ENCODE results near the gene DMRTC2. TPM values are rescaled to one million over a fixed set of nuclear protein-coding genes. Genes with fewer than 3 reads are reported as not detected.

The DMRTC2 gene
- total RNA-seq, 1 donor from 2014 or later = not detected

- Mint-ChIP-seq H3K27me3 (ENCODE audit: unreplicated experiment) (peaks cover 11% of the 10 kb centered on the region), H3K27ac (ENCODE audit: unreplicated experiment) (no peak overlapping the region), H3K4me1 (ENCODE audit: low read depth, unreplicated experiment) (peaks cover 12% of the 10 kb centered on the region), H3K36me3 (ENCODE audit: unreplicated experiment) (no peaks in the 10 kb centered on the region), H3K9me3 (ENCODE audit: unreplicated experiment) (no peaks in the 10 kb centered on the region), H3K4me3 (ENCODE audit: unreplicated experiment) (no peak overlapping the region)
- DNase-seq = no peak
- no peak for TF ChIP-seq CTCF (IDR thresholded peaks at IDR 0.05; ENCODE audit: partially characterized antibody, unreplicated experiment)
Observed at GRCh38 chr19:41850381-41850780, 5.5 kb downstream of the DMRTC2 start.

DNA sequence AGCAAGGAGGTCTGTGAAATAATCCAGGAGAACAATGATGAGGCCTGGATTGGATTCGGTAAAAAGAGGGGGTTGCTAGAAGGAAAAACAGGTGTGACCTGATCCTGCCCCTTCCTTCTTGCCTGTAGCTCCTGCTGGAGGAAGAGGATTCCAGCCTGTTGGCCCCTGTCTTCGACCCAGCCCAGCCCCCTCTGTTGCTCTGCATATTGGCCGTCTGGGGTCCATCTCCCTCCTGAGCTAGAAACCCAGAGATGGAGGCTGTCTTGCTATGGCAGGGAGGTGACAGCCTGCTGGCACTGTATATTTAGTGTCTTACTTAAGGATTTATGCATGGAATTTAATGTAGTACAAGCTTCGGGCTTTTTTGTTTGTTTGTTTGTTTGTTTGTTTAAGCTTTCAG lies 6.6 kb downstream of the DMRTC2 start:
- H3K27me3 Mint-ChIP-seq (ENCODE audit: unreplicated experiment) = peaks cover 7% of the 10 kb centered on the region
- no peaks in the 10 kb centered on the region for H3K9me3 Mint-ChIP-seq (ENCODE audit: unreplicated experiment)
- DNase-seq = no peak
- H3K36me3 Mint-ChIP-seq (ENCODE audit: unreplicated experiment) = no peaks in the 10 kb centered on the region
- H3K27ac Mint-ChIP-seq (ENCODE audit: unreplicated experiment) = no peak overlapping the region
- no peak overlapping the region for H3K4me3 Mint-ChIP-seq (ENCODE audit: unreplicated experiment)
- no peak for TF ChIP-seq CTCF (IDR thresholded peaks at IDR 0.05; ENCODE audit: partially characterized antibody, unreplicated experiment)
- H3K4me1 Mint-ChIP-seq (ENCODE audit: low read depth, unreplicated experiment) = peaks cover 12% of the 10 kb centered on the region

DNA sequence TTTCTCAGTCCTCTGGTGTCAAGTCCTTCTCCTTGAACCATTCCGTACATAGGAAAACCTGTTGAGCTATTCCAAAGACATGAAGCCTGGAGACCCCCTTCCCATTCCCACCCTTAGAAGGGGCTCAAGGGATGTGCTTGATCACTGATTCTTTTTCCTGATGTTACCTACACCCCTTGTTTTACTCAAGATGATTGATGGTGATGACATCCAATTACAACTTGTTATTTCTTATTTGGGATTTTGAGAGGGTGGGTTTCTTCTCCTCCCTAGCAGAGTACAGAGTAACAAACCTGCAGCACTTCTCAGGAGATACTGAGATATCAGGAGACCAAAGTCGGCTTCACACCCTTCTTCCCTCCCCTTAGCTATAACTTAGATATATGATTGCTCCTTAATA lies 8.5 kb downstream of the DMRTC2 start:
- Mint-ChIP-seq H3K9me3 (ENCODE audit: unreplicated experiment) (no peaks in the 10 kb centered on the region), H3K36me3 (ENCODE audit: unreplicated experiment) (no peaks in the 10 kb centered on the region), H3K27me3 (ENCODE audit: unreplicated experiment) (peaks cover 7% of the 10 kb centered on the region), H3K4me1 (ENCODE audit: low read depth, unreplicated experiment) (peaks cover 12% of the 10 kb centered on the region), H3K27ac (ENCODE audit: unreplicated experiment) (no peak overlapping the region), H3K4me3 (ENCODE audit: unreplicated experiment) (no peak overlapping the region)
- no peak for DNase-seq
- no peak for TF ChIP-seq CTCF (IDR thresholded peaks at IDR 0.05; ENCODE audit: partially characterized antibody, unreplicated experiment)

- H3K27ac Mint-ChIP-seq (ENCODE audit: unreplicated experiment) = no peak overlapping the region
- no peaks in the 10 kb centered on the region for H3K9me3 Mint-ChIP-seq (ENCODE audit: unreplicated experiment)
- DNase-seq = no peak
- H3K36me3 Mint-ChIP-seq (ENCODE audit: unreplicated experiment) = no peaks in the 10 kb centered on the region
- H3K4me1 Mint-ChIP-seq (ENCODE audit: low read depth, unreplicated experiment) = peaks cover 12% of the 10 kb centered on the region
- H3K4me3 Mint-ChIP-seq (ENCODE audit: unreplicated experiment) = no peak overlapping the region
- peaks cover 7% of the 10 kb centered on the region for H3K27me3 Mint-ChIP-seq (ENCODE audit: unreplicated experiment)
- no peak for TF ChIP-seq CTCF (IDR thresholded peaks at IDR 0.05; ENCODE audit: partially characterized antibody, unreplicated experiment)
Observed at GRCh38 chr19:41853768-41854167, 8.9 kb downstream of the DMRTC2 start.

DNA sequence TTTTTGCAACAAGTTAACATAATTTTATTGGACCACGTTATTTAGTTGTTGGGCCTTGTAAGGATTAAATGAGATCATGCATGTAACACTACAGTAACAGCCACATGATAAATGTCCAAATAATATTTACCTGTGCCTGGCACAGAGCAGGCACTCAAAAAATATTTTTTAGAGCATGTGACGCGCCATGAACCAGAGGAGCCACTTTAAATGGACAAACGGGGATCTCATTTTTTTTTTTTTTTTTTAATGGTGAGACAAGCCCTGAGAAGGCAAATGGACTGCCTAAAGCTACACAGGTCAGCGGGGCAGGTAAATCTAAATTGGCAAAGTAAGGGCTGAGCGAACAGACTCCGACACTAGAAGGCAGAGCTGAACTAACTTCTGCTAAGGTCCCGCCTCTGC lies 14.4 kb downstream of the DMRTC2 start:
- no peak for TF ChIP-seq CTCF (IDR thresholded peaks at IDR 0.05; ENCODE audit: partially characterized antibody, unreplicated experiment)
- Mint-ChIP-seq H3K4me3 (ENCODE audit: unreplicated experiment) (peak overlapping the region; percentile 99), H3K27ac (ENCODE audit: unreplicated experiment) (peak overlapping the region; percentile 98), H3K4me1 (ENCODE audit: low read depth, unreplicated experiment) (peaks cover 15% of the 10 kb centered on the region), H3K27me3 (ENCODE audit: unreplicated experiment) (peaks cover 24% of the 10 kb centered on the region), H3K36me3 (ENCODE audit: unreplicated experiment) (no peaks in the 10 kb centered on the region), H3K9me3 (ENCODE audit: unreplicated experiment) (peaks cover 20% of the 10 kb centered on the region)
- no peak for DNase-seq

Data from glutamatergic neuron (in vitro differentiated cells).